Measurements from ENCODE around the gene CORT. TPM values are rescaled to one million over a fixed set of nuclear protein-coding genes. Genes with fewer than 3 reads are reported as not detected.

Gene CORT
- total RNA-seq, 1 donor from 2014 or later = 0.36 TPM

GRCh38 chr1:10494418-10494753 lies 44.6 kb downstream of the CORT start:
- Mint-ChIP-seq H3K9me3 (no peaks in the 10 kb centered on the region), H3K36me3 (ENCODE audit: low read depth) (peaks cover 12% of the 10 kb centered on the region), H3K4me3 (peak overlapping the region; percentile 76), H3K27ac (peak overlapping the region; percentile 91), H3K27me3 (ENCODE audit: insufficient read depth) (no peaks in the 10 kb centered on the region), H3K4me1 (ENCODE audit: low read depth) (peaks cover 47% of the 10 kb centered on the region)
- intact Hi-C loops (cut with micrococcal nuclease) = loop anchor here (1.0 to 2.0 kb wide), 4 partner anchors 64 to 518 kb away; partner anchors contain the start of genes CENPS and TARDBP
- DNase-seq (ENCODE audit: low spot score) = no peak

GRCh38 chr1:10494754-10495474 lies 45.1 kb downstream of the CORT start:
- H3K9me3 Mint-ChIP-seq = no peaks in the 10 kb centered on the region
- intact Hi-C loops (cut with micrococcal nuclease) = loop anchor here (1.0 to 5.0 kb wide), 9 partner anchors 16 to 517 kb away; partner anchors contain the start of genes CENPS, DFFA and TARDBP
- H3K27me3 Mint-ChIP-seq (ENCODE audit: insufficient read depth) = no peaks in the 10 kb centered on the region
- peaks cover 6% of the 10 kb centered on the region for H3K36me3 Mint-ChIP-seq (ENCODE audit: low read depth)
- peak overlapping the region; percentile 76 for H3K4me3 Mint-ChIP-seq
- peaks cover 41% of the 10 kb centered on the region for H3K4me1 Mint-ChIP-seq (ENCODE audit: low read depth)
- DNase-seq (ENCODE audit: low spot score) = peak; percentile 72
- peak overlapping the region; percentile 91 for H3K27ac Mint-ChIP-seq

GRCh38 chr1:10495475-10495817 lies 45.6 kb downstream of the CORT start:
- Mint-ChIP-seq H3K4me3 (peak overlapping the region; percentile 76), H3K9me3 (no peaks in the 10 kb centered on the region), H3K36me3 (ENCODE audit: low read depth) (peaks cover 5% of the 10 kb centered on the region), H3K27ac (peak overlapping the region; percentile 91), H3K4me1 (ENCODE audit: low read depth) (peaks cover 40% of the 10 kb centered on the region), H3K27me3 (ENCODE audit: insufficient read depth) (no peaks in the 10 kb centered on the region)
- no peak for DNase-seq (ENCODE audit: low spot score)
- intact Hi-C loops (cut with micrococcal nuclease) = loop anchor here (1.0 to 5.0 kb wide), 6 partner anchors 16 to 445 kb away; partner anchors contain the start of gene DFFA

GRCh38 chr1:10495952-10496351 lies 46.1 kb downstream of the CORT start:
- peak overlapping the region; percentile 76 for H3K4me3 Mint-ChIP-seq
- intact Hi-C loops (cut with micrococcal nuclease) = loop anchor here (1.0 to 5.0 kb wide), 6 partner anchors 15 to 445 kb away; partner anchors contain the start of gene DFFA
- no peak for DNase-seq (ENCODE audit: low spot score)
- H3K9me3 Mint-ChIP-seq = no peaks in the 10 kb centered on the region
- H3K36me3 Mint-ChIP-seq (ENCODE audit: low read depth) = peaks cover 5% of the 10 kb centered on the region
- peaks cover 40% of the 10 kb centered on the region for H3K4me1 Mint-ChIP-seq (ENCODE audit: low read depth)
- H3K27me3 Mint-ChIP-seq (ENCODE audit: insufficient read depth) = no peaks in the 10 kb centered on the region
- peak overlapping the region; percentile 80 for H3K27ac Mint-ChIP-seq

GRCh38 chr1:10497109-10497508 lies 47.3 kb downstream of the CORT start:
- Mint-ChIP-seq H3K36me3 (ENCODE audit: low read depth) (peaks cover 5% of the 10 kb centered on the region), H3K9me3 (no peaks in the 10 kb centered on the region), H3K27me3 (ENCODE audit: insufficient read depth) (no peaks in the 10 kb centered on the region), H3K4me1 (ENCODE audit: low read depth) (peaks cover 45% of the 10 kb centered on the region), H3K27ac (no peak overlapping the region), H3K4me3 (no peak overlapping the region)
- DNase-seq (ENCODE audit: low spot score) = no peak
- intact Hi-C loops (cut with micrococcal nuclease) = loop anchor here (5.0 kb wide), 1 partner anchor 195 kb away; no protein-coding TSS in a partner anchor

GRCh38 chr1:10498231-10498630 lies 48.4 kb downstream of the CORT start:
- DNase-seq (ENCODE audit: low spot score) = no peak
- no peaks in the 10 kb centered on the region for H3K27me3 Mint-ChIP-seq (ENCODE audit: insufficient read depth)
- peaks cover 49% of the 10 kb centered on the region for H3K4me1 Mint-ChIP-seq (ENCODE audit: low read depth)
- H3K9me3 Mint-ChIP-seq = no peaks in the 10 kb centered on the region
- peak overlapping the region; percentile 77 for H3K27ac Mint-ChIP-seq
- H3K4me3 Mint-ChIP-seq = no peak overlapping the region
- intact Hi-C loops (cut with micrococcal nuclease) = loop anchor here (5.0 kb wide), 1 partner anchor 194 kb away; no protein-coding TSS in a partner anchor
- H3K36me3 Mint-ChIP-seq (ENCODE audit: low read depth) = peaks cover 5% of the 10 kb centered on the region

Other genes starting within 250 kb of the CORT start
- 15.8 and 19.0 TPM in 2 replicates for gene KIF1B, start 239.5 kb upstream of the CORT start, total RNA-seq
- 131 and 142 TPM in 2 replicates for gene PGD, start 51.0 kb upstream of the CORT start, total RNA-seq
- 22.1 and 23.4 TPM in 2 replicates for gene CENPS, start 19.6 kb upstream of the CORT start, total RNA-seq
- 54.7 and 60.1 TPM in 2 replicates for gene DFFA, start 22.5 kb downstream of the CORT start, total RNA-seq
- gene PEX14, start 24.9 kb downstream of the CORT start, total RNA-seq = 22.7 and 23.5 TPM in 2 replicates